HG03135 (cell line): ENCODE data around the gene NF1.
"Not testable (repeated sequence)": the region's sequence is repeated elsewhere in the genome, so short reads cannot be mapped to it uniquely, and the experiment has no call there.

ENCODE experiments used
- ATAC-seq: cut with Tn5 transposase; IDR thresholded peaks from one replicate; pipeline ENCODE4 v1.9.1; 2021; ENCODE audit warnings: mild to moderate bottlenecking, moderate library complexity; ENCODE audit not compliant: unreplicated experiment

Gene NF1

DNA sequence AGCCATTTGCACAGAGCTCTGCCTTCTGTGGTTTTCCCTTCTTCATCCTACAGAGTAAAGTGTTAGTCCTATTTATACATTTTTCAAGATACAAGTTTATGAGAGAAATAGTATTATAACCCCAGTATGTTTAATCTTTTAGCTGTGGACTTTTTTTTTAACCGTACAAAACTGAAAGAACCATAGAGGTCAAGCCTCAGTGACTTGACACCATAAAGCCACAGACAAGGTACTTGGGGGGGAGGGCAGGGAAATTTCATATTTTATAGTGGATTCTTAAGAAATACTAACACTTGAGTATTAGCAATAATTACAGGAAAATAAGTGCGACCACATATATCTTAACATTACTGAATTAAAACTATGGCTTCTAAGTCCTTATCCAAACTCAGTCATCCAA, 279.7 kb downstream of the NF1 start:
- ATAC-seq: no peak

DNA sequence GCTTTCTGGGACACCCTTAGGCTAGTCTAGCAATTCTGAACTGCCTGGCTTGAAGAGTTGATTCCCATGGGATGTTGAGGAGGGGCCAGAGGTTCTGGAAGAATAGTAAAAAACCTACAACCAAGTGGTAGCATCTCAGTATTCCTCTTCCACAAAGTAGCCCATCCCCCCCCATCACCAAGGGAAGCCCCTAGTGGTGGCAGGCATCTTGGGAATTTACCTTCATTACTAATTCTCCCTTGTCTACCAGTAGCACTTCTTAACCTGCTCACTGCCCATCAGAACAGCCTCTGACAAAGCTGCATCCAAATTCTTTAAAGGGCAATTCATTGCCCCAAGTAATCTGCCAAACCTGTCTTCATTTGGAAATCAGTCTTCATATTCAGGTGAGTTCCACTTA, 283.9 kb downstream of the NF1 start:
- ATAC-seq: no peak

DNA sequence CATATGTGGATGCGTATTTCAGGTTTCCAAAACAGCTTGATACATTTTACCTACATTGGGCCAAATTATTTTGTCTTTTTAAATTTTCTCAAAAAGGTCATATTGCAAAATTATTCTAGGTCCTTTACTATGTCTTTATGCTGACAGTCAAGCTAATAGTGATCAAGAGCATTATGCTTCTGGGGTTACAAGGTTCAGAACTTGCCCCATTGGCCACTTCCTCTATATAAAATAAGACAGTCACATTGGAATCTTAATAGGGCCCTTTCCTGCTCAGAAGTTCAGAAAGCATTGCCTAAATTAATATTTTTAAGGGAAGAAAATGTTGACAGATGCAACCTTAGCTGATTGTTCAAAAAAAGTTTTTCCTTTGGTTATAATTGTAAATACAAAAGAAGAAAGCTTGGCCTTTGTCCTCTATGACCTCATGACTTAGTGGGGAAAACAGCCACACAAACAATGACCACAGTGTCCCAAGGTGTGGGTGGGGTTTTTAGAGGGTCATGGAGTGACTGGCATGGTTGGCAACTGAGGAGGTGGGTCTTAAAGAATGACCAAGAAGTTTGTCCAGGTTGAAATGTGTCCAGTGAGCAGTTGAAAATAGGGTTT, 284.9 kb downstream of the NF1 start:
- no peak for ATAC-seq

DNA sequence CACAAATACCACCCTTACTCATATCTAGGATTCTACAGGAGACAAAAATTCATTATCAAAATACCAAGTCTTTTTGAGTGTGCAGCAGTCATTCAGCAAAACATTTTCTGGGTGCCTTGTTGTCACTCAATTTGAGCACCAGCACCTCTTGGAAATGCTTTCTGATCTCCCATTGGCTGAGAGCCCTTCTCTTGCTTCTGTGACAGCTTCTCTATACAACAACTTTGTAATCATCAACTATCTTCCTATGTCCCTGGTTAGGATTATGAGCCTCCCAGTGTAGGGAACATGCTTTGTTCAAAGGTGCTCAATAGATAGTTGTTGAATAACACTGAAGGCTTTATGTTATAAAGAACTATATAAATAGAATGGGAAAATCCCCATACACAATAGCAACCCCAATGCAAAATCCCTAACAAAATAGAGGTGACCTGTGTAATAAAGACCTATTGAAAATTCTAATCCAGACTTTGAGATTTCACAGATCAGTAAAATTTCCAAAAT, 286.4 kb downstream of the NF1 start:
- no peak for ATAC-seq

DNA sequence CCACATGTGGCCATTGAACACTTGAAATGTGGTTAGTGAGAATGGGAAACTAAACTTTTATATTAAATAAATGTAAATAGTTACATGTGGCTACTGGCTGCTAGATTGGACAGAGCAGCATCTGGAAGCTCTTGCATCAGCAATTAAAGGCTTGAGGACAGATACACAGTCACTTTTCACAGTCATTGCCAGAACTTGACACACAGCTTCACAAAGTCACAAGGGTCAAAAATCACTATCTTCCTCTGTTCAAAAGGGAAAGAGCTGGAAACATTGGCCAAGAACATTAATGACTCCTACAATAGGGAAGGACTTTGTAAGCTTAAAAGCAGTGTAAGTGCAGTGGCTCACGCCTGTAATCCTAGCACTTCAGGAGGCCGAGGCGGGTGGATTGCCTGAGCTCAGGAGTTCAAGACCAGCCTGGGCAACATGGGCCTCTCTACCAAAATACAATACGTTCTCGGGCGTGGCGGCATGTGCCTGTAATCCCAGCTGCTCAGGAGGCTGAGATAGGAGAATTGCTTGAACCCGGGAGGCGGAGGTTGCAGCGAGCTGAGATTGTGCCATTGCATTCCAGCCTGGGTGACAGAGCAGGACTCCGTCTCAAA, 288.0 kb downstream of the NF1 start:
- not testable (repeated sequence) for ATAC-seq

DNA sequence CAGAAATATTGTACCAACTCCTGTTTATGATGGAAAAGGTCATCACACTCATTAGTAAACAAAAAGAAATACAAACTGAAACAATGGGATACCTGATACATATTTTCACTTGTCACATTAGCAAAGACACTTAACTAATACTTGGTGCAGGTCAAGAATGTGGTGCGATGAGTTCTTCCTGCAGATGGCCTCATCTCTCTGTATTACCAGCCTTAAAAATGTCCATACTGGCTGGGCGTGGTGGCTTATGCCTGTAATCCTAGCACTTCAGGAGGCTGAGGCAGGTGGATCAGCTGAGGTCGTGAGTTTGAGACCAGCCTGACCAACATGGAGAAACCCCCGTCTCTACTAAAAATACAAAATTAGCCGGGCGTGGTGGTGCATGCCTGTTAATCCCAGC, 288.7 kb downstream of the NF1 start:
- ATAC-seq: not testable (repeated sequence)

DNA sequence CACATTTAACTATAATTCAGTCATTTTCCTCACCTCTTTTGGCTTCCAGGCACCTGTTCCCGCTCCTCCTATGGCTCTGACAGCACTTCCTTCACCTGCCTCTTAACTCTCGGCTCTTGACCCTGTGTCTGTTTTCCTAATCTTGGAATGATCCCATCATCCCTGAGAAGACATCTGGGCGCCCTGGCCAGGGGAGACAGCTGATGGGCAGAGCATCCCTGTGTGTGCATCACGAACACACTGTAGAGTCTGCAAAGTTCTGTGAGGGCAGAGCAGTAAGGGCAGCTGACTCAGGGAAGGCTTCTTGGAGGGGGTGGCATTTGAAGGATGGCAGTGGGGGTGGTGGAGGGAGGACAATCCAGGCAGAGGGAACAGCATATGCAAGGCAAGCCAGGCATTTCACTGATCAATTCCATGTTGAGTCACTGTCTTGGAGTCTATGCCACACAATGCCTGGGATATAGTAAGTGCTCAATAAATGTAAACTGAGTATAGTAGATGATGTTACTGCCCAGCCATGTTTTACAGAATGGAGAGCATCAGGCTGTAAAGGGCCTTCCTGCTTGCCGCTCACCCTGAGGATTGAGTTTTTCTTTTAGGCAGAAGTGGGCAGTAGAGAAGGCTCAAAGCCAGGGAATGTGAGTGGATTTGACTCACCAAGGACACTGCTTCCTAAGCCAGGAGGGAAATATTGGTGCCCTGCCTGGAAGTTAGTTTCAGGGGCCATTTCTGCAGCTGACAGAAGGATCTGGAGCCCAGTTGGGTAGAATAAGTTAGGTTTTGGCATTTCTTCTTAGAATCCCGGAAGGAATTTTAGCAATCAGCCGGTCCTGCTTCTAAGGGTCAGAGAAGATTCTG, 290.9 kb downstream of the NF1 start:
- ATAC-seq: no peak

DNA sequence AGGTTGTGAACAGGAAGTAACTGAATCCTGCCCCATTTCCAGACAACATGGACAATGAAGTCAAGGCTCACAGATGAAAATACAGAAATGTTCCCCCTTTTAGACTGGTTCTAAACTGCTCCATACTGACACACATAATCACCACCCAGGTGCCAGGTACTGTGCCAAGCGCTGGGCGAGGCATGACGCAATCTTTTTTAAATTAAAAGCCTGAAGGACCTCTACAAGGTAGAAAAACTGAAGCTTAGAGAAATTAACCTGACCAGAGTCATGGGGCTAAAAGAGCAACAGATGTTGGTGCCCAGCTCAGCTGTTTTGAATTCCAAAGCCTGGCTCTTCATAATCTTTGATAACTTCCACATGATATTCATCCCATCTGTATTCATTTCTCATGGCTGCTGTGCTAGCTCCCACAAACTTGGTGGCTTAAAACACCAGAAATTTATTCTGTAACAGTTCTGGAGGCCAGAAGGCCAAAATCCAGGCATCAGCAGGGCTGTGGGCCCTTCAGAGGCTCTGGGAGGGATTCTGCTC, 291.8 kb downstream of the NF1 start:
- ATAC-seq: no peak

DNA sequence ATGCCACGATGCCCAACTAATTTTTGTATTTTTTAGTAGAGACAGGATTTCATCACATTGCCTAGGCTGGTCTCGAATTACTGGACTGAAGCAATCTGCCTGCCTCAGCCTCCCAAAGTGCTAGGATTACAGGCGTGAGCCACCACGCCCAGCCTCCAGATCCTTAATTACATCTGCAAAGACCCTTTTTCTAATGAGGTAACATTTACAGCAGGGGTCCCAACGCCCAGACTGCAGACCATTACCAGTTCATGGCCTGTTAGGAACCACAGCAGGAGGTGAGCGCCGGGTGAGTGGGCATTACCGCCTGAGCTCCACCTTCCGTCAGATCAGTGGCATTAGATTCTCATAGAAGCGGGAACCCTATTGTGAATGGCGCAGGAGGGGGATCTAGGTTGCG, 292.7 kb downstream of the NF1 start:
- no peak for ATAC-seq

DNA sequence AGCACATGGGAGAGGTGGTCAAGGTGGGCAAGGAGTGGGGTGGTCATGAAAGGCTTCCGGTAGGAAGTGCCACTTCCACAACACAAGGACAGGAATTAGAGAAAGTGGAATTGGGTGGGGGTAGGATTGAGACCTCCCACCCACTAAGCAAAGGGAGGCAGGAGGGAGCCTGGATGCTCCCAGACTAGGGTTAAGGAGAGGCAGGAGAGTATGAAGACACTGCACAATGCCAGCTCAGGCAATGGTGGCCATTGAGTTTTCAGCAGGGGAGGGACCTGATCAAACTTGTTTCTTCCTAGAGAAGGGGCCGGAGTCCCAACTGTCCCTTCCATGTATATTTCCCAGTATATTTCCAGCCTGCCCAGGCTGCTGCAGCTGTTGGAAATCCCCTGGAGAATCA, 293.6 kb downstream of the NF1 start:
- ATAC-seq: no peak

DNA sequence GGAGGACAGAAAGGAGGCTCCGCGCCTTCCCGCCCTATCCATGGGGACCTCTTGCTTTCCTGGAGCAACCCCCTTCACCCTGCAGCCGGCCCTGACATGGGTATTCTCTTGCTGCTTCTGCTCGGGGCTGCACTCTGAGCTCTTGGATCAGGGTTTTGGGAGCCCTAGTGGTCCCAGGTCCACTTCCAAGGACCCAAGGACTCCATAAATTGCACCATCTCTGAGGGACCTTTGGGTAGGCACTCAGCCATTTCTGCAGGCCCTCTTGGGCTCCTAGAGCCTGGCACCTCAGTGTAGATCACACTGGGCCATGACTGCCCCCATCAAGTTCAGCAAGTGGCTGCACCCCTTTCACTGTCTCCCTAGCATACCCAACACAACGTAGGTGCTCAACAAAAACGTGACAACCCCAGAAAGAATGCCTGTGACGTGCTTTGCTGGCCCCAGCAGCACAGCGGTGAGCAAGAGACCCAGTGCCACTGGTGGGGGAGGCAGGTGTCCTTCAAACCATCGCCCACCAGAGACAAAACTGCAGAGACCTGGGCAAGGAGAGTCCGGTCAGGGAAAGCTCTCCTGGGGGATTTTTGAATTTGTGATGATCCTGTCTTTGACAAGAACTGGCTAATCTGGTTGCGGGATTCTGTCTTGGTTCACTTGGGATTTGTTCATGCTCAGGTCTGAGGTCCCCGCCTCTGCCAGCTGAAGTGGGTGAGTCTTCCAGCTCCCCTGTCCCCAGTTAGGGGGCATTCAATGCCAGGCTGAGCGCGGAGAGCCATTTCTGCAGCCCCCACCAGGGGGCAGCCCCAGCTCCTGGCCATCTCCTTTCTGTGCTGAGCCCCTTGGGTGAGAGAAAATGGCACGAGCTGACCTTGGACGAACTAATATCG, 294.2 kb downstream of the NF1 start:
- no peak for ATAC-seq

DNA sequence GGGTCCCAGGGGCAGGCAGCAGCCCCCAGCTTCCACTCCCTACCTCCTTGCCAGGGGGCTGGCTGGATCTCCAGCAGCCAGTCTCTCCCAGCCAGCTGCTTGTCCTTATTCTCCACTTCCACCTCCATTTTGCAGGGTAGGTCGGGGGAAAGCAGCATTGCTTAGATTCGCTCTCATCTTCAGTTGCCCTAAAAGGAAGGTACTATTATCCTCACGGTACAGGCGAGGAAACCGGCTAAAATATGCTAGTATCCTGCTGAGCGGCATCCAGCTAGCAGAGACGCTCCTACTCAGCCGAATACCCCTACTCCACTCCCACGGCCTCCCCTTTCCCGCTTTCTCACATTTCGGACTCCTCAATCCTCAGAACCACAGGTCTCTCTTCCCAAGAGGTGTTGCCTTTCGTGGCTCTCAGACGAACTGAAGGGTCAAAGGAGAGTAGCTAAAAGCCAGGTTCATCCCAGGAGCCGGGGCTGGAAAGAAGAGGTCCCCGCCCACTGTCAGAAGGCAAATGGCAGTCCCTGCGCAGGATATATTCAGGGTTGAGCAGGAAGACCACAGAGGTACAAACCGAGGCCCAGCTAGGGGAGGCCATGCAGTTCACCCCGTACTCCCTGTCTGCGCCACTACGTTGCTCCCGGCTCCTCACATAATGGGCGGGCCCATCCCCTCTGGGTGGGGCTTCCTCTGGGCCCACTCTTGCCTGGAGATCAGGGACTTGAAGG, 295.0 kb downstream of the NF1 start:
- no peak for ATAC-seq

DNA sequence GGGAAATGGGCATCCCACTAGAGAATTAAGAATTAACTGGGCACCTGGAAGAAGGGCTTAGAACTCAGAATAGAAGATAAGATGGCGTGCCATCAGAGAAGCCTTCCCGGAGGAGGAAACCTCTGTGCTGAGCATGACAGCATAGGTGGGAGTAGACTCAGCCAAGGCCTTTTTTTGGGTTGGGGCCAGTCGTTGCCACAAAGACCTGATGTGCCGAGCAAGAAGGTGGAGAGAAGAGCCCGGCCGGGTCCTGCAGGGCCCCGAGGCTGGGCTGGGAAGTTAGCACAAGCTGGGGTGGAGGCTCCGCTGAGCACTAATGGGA, 295.6 kb downstream of the NF1 start:
- ATAC-seq: no peak

DNA sequence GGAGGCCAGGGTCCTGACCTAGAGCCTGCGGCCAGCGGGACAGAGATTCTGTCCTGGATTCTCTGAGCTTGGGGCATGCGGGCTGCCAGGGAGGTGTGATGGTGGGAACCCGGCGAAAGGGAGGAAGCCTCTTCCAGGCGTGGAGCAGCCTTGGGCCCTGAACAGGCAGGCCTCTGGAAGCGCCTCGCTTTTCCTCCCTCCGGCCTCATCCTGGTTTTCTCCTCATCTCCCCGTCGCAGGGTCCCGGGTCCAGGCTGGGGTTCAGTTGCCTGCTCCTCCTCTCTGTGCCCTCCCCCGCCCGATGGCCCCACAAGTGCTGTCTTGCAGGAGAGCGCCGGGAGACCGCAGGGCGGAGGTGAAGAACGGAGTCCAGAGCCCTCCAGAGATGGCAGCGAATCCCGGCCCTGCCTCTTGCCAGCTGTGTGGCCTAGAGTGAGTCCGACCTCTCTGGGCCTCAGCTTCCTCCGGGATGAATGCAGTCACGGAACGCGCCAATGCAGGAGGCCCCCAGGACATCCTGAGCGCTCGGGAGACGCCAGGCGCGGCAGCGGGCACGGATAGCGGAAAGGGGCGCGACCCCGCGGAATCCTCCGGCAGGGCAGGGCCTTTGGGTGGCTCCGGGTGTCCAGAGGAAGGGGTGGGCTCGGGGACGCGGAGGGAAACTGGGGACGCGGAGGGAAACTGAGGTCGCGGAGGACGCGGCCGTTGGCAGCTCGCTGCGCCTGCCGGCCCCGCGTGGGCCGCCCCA, 296.1 kb downstream of the NF1 start:
- ATAC-seq: no peak

DNA sequence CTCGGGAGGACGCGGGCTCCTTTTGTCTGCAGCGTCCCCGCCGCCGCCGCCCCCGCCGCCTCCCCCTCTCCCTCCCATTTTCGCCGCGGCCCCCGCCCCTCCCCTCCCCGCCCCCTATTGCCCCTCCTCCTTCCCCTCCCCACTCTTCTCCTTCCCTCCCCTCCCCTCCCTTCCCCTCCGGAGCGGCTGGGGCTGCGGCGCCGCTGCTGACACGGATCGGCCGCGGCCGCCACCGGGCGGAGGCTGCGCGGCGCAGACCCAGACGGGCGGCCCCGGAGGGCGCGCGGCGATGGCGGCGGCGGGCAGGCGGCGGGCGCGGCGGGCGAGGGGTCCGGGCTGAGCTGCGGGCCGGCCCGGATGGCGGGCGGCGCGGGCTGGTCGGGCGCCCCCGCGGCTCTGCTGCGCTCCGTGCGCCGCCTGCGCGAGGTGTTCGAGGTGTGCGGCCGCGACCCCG, 296.7 kb downstream of the NF1 start, which contains the start of gene RAB11FIP4:
TSS of gene RAB11FIP4 (plus strand) at position 180 of the 454 bp plus-strand sequence. CDS start at position 358, 178 bp downstream.
- ATAC-seq: no peak

DNA sequence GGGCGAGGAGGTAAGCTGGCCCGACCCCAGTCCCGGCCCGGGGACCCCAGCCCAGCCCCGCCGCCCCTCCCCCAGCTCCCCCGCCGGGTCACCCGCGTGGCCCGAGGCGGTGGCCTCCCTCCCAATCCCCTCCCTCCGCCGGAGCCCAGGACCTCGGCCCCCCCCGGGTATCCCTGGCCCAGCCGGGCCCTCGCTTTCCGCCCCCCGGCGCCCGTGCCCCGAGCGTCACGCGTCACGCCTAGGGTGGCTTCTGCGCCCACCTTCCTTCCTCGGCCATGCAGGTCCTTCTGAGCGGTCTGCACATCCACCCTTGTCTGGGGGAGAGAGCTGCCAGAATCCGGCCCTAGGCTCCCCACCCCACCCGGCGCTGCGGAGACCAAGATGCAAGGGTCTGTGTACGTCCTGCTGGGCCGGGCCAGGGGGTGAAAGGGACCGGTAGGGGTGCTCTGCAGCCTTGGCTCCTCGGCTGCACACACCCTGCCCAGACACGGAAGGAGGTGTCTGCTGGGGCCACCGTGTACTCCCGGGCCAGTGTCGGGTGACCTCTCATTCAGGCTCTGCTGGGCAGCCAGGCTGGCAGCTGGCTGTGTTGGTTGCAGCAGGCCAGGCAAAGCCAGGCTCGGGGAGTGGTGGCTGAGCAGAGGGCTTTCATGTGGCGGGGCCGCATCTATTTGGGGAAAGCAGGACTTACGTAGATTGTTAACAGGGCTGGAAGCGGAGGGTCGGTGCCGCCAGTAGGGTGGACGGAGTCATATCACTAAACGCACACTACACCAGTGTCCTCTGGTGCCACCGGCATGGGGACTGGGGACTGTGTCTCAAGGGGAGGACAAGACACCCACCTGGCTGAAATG, 297.5 kb downstream of the NF1 start:
- no peak for ATAC-seq

DNA sequence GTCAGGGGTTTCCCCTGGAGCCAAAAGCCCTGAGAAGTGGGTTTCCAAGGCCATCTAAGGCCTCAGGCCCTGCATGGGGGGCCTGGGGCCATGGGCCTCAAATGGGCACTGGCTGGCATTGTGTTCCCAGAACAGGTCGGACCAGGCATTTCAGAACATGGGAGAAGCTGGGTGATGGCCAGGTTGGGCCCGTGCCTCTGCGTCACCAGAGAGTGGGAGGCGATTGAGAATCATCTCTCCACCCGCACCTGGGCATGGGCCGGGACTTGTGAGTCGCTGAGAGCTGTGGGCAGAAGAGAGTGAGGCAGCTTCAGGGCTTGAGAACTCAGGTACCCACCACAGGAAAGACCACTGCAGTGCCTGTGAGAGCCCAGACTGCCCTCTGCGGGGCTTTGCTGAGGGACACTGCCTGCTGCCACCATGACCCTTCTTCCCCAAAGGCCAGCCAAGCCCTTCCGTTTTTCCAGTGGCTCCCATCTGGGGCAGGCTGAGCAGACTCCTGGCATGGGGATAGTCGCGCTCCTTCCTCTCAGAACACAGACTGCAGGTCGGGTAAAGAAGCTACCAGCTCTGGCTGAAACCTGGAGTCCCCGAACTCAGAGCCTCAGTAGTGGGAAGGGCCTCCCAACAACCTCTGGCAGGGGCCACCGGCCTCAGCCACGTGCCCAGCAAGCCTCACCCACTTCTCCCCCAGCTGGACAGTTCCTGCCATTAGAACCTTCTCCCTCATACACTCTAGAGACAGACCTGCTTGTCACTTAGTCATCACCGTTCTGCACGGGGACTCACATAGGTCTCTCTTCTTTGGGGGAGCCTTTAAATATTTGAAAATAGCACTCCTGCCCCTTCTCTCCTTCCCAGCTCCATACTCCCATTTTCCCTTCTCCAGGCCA, 298.3 kb downstream of the NF1 start:
- no peak for ATAC-seq
